Stimulated activated CD4-positive, alpha-beta T cell treated with anti-CD3 and anti-CD28 coated beads, Interleukin-1b, Interleukin-23, amount 100 ng/mL, for 24 hours (primary cell): ENCODE results near the gene NOC4L.

Source experiments
- DNase-seq, 4 experiments: peaks; one replicate each; pipeline ENCODE4 v3.0.0-alpha.2; 2020; ENCODE audit warnings: low read depth in 4 of 4, low spot score in 1 of 4

Gene NOC4L

DNA sequence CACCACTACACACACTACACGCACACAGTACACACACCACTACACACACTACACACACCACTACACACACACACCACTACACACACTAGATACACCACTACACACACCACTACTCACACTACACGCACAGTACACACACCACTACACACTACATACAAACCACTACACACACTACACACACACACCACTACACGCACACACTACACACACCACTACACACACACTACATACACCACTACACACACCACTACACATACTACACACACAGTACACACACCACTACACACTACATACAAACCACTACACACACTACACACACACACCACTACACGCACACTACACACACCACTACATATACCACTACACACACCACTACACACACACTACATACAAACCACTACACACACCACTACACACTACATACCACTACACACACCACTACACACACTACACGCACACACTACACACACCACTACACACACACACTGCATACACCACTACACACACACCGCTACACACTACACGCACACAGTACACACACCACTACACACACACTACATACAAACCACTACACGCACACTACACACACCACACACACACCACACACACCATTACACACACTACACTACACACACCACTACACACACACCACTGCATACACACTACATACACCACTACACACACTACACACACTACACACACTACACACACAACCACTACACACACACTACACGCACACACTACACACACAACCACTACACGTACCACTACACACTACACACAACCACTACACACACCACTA, 11.7 kb downstream of the NOC4L start:
- no peak for DNase-seq

DNA sequence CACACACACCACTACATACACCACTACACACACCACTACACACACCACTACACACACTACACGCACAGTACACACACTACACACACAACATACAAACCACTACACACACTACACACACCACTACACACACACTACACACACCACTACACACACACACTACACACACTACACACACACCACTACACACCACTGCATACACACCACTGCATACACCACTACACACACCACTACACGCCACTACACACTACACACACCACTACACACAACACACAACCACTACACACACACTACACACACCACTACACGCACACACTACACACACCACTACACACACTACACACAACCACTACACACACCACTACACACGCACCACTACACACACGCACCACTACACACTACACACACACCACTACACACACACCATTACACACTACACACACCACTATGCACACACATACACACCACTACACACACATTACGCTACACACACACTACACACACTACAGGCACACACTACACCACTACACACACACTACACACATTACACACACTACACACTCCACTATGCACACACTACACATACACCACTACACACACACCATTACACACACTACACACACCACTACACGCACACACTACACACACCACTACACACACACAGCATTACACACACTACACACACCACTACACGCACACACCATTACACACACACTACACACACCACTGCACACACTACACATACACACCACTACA, 12.5 kb downstream of the NOC4L start:
- no peak for DNase-seq

DNA sequence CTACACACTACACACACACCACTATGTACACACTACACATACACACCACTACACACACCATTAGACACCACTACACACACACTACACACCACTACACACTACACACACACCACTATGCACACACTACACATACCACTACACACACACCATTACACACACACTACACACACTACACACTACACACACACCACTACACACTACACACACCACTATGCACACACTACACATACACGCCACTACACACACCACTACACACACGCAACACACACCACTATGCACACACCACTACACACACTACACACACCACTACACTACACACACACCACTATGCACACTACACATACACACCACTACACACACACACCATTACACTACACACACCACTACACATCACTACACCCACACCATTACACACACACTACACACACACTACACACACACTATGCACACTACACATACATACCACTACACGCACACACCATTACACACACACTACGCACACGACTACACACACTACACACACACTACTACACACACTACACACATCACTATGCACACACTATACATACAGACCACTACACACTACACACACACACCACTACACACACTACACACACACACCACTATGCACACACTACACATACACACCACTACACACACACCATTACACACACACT, 13.6 kb downstream of the NOC4L start:
- DNase-seq: no peak

DNA sequence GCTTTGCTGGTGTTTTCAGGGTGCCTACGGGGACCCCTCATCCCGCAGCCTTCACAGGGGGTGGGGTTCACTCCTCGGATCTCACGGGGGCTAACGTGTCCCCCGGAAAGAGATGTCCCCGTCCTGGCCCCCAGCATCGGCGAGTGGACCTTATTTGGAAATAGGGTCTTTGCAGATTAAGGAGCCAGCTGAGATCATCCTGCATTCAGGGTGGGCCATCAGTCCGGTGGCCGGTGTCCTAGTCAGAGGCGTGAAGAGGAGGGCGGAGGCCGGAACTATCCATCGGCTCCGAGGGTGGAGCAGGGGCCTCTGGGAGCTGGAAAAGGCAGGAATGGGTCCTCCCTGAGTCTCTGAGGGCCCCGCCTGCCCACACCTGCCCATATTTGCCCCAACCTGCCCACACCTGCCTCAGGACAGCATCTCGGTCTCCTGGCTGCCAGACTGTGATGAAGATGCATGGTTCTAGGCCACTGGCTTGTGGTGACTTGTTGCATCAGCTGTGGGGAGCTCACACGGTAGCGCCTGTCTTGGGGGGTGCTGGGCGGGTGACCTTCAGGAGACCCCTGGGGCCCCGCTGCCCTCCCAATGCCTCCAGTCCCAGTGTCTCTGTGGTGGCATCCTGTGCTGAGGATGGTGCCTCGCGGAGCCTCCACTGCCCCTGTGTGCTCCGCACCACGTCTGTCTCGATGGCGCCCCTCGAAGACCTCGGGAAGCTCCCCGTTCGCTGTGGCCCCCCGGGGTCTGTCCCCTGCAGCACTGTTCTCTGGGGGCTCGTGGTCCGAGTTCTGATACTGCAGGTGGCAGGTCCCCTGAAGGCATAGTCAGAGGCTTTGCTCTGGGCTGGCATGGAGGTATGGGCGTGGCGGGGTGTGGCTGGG, 14.7 kb downstream of the NOC4L start:
- no peak for DNase-seq

DNA sequence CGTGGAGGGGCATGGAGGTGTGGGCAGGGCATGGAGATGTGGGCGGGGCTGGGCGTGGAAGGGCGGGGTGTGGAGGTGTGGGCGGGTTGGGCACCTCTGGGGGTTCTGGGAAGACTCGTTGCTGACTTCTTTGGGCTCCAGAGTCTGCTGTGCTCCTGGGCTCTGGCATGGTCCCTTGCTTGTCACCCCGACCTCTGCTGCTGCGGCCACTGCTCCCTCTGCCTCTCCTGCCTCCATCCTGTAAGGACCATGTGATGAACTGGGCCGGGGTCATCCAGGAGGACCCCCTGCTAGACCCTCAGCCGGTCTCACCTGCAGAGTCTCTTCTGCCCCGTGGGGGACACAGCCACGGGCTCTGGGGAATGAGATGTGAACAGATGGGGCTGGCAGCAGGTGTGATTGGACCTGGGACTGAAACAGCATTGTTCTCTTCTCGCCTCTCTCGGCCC, 15.3 kb downstream of the NOC4L start:
- DNase-seq: no peak

DNA sequence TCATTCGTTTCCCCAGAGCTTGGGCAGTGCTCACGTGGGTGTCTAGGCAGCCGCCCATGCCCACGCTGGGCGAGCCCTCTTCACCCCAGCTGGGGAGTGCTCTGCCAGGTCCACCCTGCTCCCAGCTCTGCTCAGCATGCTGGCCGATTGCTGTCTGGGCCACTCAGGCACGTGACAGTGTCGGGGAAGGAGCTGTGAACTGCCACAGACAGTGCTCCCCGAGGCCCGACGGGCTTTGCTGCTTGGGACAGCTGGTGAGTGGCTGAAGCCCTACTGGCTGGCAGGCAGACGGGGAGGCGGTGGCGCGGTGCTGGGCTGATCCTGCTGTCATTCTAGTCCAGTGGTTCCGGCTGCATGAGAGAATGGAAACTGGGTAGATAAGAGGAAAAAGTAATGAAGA, 15.8 kb downstream of the NOC4L start:
- DNase-seq: no peak

DNA sequence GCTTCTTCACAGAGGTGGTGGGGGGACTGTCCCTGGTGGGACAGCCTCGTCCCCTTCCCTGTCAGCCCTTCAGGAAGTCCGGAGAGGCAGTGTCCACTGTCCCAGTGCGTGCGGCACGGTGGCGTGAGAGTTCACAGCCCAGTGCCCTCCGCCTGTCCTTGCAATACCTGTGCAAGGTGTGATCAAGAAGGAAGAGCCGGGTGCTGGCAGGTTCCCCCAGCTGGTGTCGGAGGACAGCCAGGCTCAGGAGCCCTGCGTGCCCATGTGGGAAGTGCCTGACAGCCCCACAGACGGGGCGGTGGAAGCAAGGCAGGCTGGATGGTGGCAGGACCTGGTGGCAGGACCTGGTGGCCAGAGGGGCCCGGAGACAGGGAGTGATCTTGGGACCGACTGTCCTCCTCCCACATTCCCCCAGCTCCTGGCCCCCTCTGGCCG, 16.4 kb downstream of the NOC4L start:
- DNase-seq: no peak

DNA sequence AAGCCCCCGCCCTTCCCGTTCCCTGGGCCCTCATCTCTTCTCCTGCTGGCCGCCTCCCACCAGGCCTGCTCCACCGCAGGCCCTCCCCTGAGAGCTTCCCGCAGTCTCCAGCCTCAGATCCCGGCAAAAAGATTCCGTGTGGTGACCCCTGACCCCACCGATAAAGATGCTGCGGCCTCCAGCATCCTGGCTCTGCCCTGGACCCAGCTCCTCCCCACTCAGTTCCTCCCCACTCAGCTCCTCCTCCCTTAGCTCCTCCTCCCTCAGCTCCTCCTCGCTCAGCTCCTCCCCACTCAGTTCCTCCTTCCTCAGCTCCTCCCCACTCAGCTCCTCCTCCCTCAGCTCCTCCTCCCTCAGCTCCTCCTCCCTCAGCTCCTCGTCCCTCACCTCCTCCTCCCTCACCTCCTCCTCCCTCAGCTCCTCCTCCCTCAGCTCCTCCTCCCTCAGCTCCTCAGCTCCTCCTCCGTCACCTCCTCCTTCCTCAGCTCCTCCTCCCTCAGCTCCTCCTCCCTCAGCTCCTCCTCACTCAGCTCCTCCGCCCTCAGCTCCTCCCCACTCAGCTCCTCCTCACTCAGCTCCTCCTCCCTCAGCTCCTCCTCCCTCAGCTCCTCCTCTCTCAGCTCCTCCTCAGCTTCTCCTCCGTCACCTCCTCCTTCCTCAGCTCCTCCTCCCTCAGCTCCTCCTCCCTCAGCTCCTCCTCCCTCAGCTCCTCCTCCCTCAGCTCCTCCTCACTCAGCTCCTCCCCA, 17.0 kb downstream of the NOC4L start:
- no peak for DNase-seq

DNA sequence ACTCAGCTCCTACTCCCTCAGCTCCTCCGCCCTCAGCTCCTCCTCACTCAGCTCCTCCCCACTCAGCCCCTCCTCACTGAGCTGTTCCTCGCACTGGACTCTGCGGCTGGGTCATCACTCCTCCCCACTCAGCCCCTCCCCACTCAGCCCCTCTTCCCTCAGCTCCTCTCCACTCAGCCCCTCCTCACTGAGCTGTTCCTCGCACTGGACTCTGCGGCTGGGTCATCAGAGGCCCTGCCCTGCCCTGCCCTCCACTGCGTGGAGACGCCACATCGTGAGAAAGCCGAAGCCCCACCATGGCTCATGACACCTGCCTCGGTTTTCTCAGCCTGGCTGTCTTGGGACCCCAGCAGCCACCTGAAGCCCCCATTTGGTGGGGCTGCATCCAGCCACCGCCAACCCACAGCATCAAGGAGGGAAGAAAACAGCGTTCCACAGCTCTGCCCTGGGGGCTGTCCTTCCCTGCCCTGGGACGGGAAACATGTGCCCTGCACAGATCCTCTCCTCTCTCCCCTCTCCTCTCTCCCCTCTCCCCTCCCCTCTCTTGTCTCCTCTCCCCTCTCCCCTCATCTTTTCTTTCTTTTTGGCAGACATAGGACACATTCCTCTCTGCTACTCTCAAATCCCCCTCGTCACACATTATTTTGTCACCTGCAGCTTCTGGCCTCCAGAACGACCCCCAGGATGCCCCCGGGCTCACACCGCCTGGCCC, 17.7 kb downstream of the NOC4L start:
- no peak for DNase-seq

DNA sequence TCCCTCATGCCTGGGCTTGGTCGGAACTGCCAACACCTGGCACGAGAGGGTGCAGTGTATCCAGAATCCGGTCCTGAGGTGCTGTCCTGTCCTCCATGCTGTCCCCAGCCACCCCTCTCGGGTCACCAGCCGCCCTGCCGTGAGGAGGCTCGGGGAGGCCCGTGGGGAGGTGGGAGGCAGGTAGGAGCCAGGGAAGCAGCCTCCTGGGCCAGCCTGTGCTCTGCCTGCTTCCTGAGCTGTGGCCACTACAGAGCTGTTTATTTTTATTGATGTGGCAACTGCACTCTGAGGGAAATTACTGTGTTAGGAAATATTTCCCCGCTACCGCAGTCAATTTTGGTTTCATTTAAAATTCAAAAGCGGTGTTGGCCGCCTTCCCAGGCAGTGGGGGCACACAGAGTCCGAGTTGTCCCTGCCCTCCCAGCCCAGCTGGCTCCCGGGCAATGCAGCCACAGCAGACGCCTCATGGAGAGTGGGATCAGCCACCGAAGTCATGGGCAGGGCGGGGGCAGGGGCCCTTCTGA, 18.3 kb downstream of the NOC4L start:
- DNase-seq: no peak

DNA sequence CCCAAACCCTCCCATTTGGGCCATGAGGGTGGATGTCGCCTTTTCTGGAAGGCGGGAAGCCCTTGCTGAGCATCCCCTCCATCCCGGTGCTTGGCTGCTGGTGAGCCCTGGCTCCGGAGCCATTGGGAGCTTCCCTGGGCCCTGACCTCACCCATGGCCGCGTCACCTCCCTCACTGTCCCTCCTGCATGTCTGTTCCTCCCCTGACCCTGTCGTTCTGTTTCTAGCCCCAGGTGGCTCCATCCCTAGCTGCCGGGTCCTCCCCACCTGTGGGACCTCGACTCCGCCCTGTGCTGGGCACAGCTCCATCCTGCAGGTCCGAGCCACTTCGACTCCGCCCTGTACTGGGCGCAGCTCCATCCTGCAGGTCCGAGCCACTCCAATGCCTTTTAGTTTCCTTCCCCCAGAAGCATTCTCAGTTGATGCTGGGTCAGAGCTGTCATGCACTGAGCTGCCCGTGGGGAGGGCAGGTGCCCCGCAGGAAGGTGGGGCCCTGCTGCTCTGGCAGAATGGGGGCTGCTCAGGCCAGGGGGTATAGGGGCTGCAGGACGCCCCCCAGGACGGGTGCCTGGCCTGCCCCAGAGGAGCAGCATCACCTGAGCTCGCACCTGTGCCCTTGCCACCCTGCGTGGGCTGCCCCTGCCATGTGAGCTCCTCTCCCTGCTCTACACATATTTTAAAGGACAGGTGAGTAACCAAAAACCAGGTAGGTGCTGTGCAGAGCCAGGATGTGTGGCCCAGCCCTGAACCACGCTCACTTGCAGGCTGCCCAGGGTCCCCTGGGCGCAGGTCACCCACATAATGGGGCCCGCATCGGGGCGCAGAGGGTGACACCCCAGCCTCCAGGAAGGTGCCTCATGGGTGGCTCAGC, 19.0 kb downstream of the NOC4L start:
- DNase-seq: no peak

DNA sequence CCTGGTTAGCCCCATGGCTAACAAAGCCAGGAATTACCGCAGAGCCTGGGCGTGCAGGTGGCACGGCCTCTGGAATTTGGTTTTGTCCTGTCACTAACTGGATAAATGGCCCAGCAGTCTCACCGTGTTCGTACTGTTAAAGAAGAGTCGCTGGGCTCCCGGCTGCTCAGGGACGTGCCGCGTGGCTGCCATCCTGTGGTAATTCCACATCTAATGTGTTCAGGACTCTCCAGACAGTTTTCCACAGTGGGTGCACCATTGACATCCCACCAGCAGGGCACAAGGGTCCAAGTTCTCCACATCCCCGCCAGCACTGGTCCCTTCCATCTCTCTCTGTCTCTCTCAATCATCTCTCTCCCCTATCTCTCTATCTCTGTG, 19.6 kb downstream of the NOC4L start:
- DNase-seq: no peak

DNA sequence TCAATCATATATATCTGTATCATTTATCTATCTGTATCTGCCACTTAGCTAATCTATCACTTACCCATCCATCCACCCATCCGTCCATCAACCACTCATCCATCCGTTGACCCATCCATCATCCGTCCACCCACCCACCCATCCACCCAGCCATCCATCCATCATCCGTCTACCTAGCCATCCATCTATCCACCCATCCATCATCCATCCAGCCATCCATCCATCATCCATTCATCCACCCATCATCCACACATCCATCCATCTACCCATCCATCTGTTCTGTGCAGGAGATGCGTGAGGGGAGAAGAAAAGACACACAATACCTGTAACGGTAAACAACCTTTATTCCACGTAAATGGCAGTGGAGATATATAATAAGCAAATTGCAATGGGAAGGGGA, 20.2 kb downstream of the NOC4L start:
- no peak for DNase-seq

DNA sequence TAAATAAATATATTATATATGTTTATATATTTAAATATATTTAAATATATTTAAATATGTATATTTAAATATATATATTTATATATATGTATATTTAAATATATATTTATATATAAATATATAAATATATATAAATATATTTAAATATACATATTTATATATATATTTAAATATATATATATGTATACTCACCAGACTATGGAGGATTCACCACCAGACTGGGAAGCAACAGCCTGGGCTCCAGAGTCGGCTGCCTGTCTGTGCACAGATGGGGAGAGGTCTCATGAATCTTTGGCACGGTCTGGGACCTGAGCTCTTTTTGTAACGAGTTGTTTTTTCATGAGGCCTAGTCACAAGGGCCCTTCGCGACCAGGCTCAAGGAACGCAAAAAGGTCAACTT, 21.3 kb downstream of the NOC4L start:
- no peak for DNase-seq

DNA sequence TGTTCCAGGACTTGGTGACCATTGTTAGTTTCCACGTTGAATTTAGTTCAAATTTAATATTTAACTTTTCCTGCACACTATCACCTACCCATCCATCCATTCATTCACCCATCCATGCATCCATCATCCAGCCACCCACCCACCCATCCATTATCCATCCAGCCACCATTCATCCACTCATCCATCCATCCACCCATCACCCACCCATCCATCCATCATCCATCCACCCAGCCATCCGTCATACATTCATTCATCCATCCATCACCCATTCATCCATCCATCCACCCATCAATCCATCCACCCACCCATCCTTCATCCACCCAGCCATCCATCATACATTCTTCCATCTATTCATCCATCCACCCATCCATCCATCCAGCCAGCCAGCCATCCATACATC, 21.8 kb downstream of the NOC4L start:
- no peak for DNase-seq

DNA sequence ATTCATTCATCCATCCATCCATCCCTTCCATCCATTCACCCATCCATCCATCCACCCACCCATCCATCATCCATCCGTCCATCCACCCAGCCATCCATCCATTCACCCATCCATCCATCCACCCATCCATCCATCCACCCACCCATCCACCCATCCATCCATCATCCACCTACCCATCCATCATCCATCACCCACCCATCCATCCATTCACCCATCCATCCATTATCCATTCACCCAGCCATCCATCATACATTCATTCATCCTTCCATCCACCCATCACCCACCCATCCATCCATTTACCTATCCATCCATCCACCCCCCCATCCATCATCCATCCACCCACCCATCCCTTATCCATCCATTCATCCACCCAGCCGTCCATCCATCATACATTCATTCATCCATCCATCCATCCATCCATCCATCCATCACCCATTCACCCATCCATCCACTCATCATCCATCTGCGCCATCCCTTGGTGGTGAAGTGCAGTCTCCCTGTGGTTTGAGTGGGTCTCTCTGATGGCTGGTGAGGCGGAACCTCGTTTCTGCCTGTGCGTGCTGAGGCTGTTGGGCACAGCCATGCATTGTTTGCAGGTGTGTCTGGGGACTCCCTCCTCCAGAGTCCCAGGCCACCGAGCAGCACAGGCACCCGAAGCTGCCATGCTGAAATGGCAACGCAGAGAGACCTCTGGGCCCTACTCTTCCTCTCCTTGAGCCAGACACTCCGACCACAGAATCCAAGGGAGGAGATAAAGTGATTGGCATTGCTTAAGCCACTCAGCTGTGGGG, 22.7 kb downstream of the NOC4L start:
- no peak for DNase-seq

DNA sequence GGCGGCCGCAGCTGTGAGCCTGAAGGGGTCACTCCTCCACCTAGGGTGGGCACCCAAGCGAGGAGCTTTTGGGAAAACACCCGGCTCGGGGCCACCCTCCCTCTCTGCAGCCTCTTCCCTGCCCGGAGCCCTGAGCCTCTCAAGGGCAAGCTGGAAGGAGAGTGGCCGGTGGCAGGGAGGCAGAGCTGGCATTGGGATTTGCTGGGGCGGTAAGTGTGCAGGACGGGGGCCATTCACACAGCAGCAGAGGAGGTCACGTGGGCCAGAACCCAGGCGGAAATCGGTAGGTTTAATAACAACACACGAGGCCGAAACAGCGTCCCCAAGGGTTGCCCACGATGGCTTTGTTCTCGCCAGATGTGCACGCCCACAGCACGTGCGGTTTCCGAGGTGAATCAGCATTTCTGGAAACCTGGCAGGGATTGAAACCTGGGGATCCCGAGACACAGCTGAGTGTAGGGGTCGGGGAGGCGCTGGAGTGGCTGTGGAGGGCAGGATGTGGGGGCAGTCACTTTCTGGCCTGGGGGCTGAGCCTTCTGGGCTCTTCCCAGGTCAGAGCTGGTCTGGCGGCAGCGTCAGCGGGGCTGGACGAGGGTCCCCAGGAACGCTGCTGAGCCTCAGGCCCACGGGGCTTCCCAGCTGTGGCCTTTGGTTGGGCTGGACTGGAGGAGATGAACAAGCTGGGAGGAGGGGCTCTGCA, 23.5 kb downstream of the NOC4L start:
- no peak for DNase-seq
